Astrocyte (in vitro differentiated cells and primary cell): ENCODE measurements around the gene FRMD4B. TPM values are rescaled to one million over a fixed set of nuclear protein-coding genes. Genes with fewer than 3 reads are reported as not detected.

Experiments
- DNase-seq: peaks from one replicate; pipeline ENCODE4 v3.0.0-alpha.2; 2010; ENCODE audit warnings: low read depth
- FAIRE-seq: peaks from 2 replicates; lab custom pipeline; 2011; peaks lifted over from hg19 to GRCh38; lab: Jason Lieb, UNC
- H2AFZ ChIP-seq: 2 replicates; pipeline ENCODE4 v1.6.0; 2012; ENCODE audit warnings: low read depth, low read length, inconsistent platforms
- H3K27ac ChIP-seq: 2 replicates; pipeline ENCODE4 v1.5.1; 2011; ENCODE audit warnings: low read depth, low read length, inconsistent platforms
- H3K27me3 ChIP-seq: 2 replicates; pipeline ENCODE4 v1.6.0; 2011; ENCODE audit warnings: low read length, inconsistent platforms; ENCODE audit not compliant: insufficient read depth
- H3K36me3 ChIP-seq: 2 replicates; pipeline ENCODE4 v1.5.1; 2011; ENCODE audit warnings: low read length, inconsistent platforms; ENCODE audit not compliant: insufficient read depth
- H3K4me1 ChIP-seq: 2 replicates; pipeline ENCODE4 v1.5.1; 2011; ENCODE audit warnings: low read length, inconsistent platforms; ENCODE audit not compliant: insufficient read depth
- H3K4me2 ChIP-seq: 2 replicates; pipeline ENCODE4 v1.6.0; 2012; ENCODE audit warnings: low read length, inconsistent platforms
- H3K4me3 ChIP-seq: 2 replicates; pipeline ENCODE4 v1.5.1; 2011; ENCODE audit warnings: low read depth, mild to moderate bottlenecking, low read length, inconsistent platforms; ENCODE audit not compliant: insufficient read depth
- H3K79me2 ChIP-seq: 2 replicates; pipeline ENCODE4 v1.6.0; 2012; ENCODE audit warnings: mild to moderate bottlenecking, low read length, inconsistent platforms; ENCODE audit not compliant: insufficient read depth
- H3K9ac ChIP-seq: 2 replicates; pipeline ENCODE4 v1.6.0; 2012; ENCODE audit warnings: mild to moderate bottlenecking, low read length, inconsistent platforms
- H3K9me3 ChIP-seq: 2 replicates; pipeline ENCODE4 v1.5.1; 2012; ENCODE audit warnings: low read depth, mild to moderate bottlenecking, low read length, inconsistent platforms; ENCODE audit not compliant: insufficient read depth
- H4K20me1 ChIP-seq: 2 replicates; pipeline ENCODE4 v1.6.0; 2012; ENCODE audit warnings: low read length, inconsistent platforms; ENCODE audit not compliant: insufficient read depth
- H3K27ac Mint-ChIP-seq: one replicate; pipeline ENCODE4 v1.8.0; 2021; ENCODE audit warnings: mild to moderate bottlenecking, mixed read lengths; ENCODE audit not compliant: unreplicated experiment
- H3K27me3 Mint-ChIP-seq: one replicate; pipeline ENCODE4 v1.8.0; 2021; ENCODE audit warnings: low read depth, mixed read lengths; ENCODE audit not compliant: unreplicated experiment
- H3K36me3 Mint-ChIP-seq: one replicate; pipeline ENCODE4 v1.8.0; 2021; ENCODE audit warnings: low read depth, mixed read lengths; ENCODE audit not compliant: unreplicated experiment
- H3K4me1 Mint-ChIP-seq: one replicate; pipeline ENCODE4 v1.8.0; 2021; ENCODE audit warnings: low read depth, mixed read lengths; ENCODE audit not compliant: unreplicated experiment
- H3K4me3 Mint-ChIP-seq: one replicate; pipeline ENCODE4 v1.8.0; 2021; ENCODE audit warnings: mild to moderate bottlenecking, moderate library complexity, mixed read lengths; ENCODE audit not compliant: unreplicated experiment
- H3K9me3 Mint-ChIP-seq: one replicate; pipeline ENCODE4 v1.8.0; 2021; ENCODE audit warnings: mild to moderate bottlenecking, mixed read lengths; ENCODE audit not compliant: unreplicated experiment
- CTCF ChIP-seq: IDR thresholded peaks from 2 replicates; pipeline ENCODE4 v1.5.1; 2011; ENCODE audit warnings: low read depth, mild to moderate bottlenecking, inconsistent platforms, low read length, moderate library complexity; ENCODE audit not compliant: insufficient read depth
- EZH2 ChIP-seq: IDR thresholded peaks from 2 replicates; pipeline ENCODE4 v1.6.1; 2012; ENCODE audit warnings: mild to moderate bottlenecking, low read length, inconsistent platforms; ENCODE audit not compliant: insufficient read depth
- total RNA-seq: library from RNA; stranded (reverse); gene quantifications from 2 replicates; pipeline ENCODE4 v1.2.1, GENCODE V29; 2021

Gene FRMD4B
- total RNA-seq, 1 donor from 2014 or later: 9.2 TPM

- no peaks in the 10 kb centered on the region for H3K79me2 ChIP-seq
- H3K27me3 ChIP-seq: no peaks in the 10 kb centered on the region
- no peak overlapping the region for H2AFZ ChIP-seq
- no peaks in the 10 kb centered on the region for H3K9me3 ChIP-seq
- H3K9me3 Mint-ChIP-seq: no peaks in the 10 kb centered on the region
- H3K4me1 ChIP-seq: peaks cover 12% of the 10 kb centered on the region
- H3K9ac ChIP-seq: no peak overlapping the region
- H3K4me3 ChIP-seq: no peak overlapping the region
- DNase-seq: no peak
- no peak overlapping the region for H3K4me2 ChIP-seq
- peaks cover 2% of the 10 kb centered on the region for H3K36me3 Mint-ChIP-seq
- no peak overlapping the region for H3K4me3 Mint-ChIP-seq
- no peak overlapping the region for H3K27ac Mint-ChIP-seq
- H3K27me3 Mint-ChIP-seq: no peaks in the 10 kb centered on the region
- H3K36me3 ChIP-seq: no peaks in the 10 kb centered on the region
- H4K20me1 ChIP-seq: no peaks in the 10 kb centered on the region
- TF ChIP-seq CTCF: no peak
- no peak for FAIRE-seq
- H3K27ac ChIP-seq: no peak overlapping the region
- H3K4me1 Mint-ChIP-seq: peaks cover 28% of the 10 kb centered on the region
Observed at GRCh38 chr3:69296995-69297394, 88.9 kb downstream of the FRMD4B start.

GRCh38 chr3:69294014-69294766, 91.7 kb downstream of the FRMD4B start:
- no peaks in the 10 kb centered on the region for H3K79me2 ChIP-seq
- no peaks in the 10 kb centered on the region for H3K9me3 ChIP-seq
- no peak overlapping the region for H3K4me3 ChIP-seq
- no peaks in the 10 kb centered on the region for H3K27me3 Mint-ChIP-seq
- FAIRE-seq (peak; percentile 72), DNase-seq (peak; percentile 44)
- TF ChIP-seq CTCF: no peak
- TF ChIP-seq EZH2: no peak
- peaks cover 29% of the 10 kb centered on the region for H3K4me1 Mint-ChIP-seq
- H3K36me3 Mint-ChIP-seq: peaks cover 2% of the 10 kb centered on the region
- H3K4me3 Mint-ChIP-seq: no peak overlapping the region
- peak overlapping the region; percentile 90 for H3K27ac Mint-ChIP-seq
- no peaks in the 10 kb centered on the region for H3K27me3 ChIP-seq
- H2AFZ ChIP-seq: peak overlapping the region; percentile 3
- no peaks in the 10 kb centered on the region for H4K20me1 ChIP-seq
- H3K4me1 ChIP-seq: peaks cover 12% of the 10 kb centered on the region
- no peaks in the 10 kb centered on the region for H3K36me3 ChIP-seq
- peak overlapping the region; percentile 41 for H3K27ac ChIP-seq
- H3K9ac ChIP-seq: peak overlapping the region; percentile 20
- H3K9me3 Mint-ChIP-seq: no peaks in the 10 kb centered on the region
- H3K4me2 ChIP-seq: peak overlapping the region; percentile 42

- H3K9ac ChIP-seq: no peak overlapping the region
- H3K9me3 Mint-ChIP-seq: no peaks in the 10 kb centered on the region
- no peak overlapping the region for H3K4me3 ChIP-seq
- H3K36me3 ChIP-seq: no peaks in the 10 kb centered on the region
- FAIRE-seq (no peak), DNase-seq (no peak)
- peaks cover 2% of the 10 kb centered on the region for H3K36me3 Mint-ChIP-seq
- no peaks in the 10 kb centered on the region for H3K79me2 ChIP-seq
- H3K27me3 ChIP-seq: no peaks in the 10 kb centered on the region
- no peaks in the 10 kb centered on the region for H3K27me3 Mint-ChIP-seq
- peaks cover 22% of the 10 kb centered on the region for H3K4me1 ChIP-seq
- no peak overlapping the region for H3K27ac ChIP-seq
- TF ChIP-seq EZH2 (no peak), CTCF (no peak)
- H2AFZ ChIP-seq: no peak overlapping the region
- peaks cover 40% of the 10 kb centered on the region for H3K4me1 Mint-ChIP-seq
- H3K4me3 Mint-ChIP-seq: no peak overlapping the region
- no peak overlapping the region for H3K4me2 ChIP-seq
- peak overlapping the region; percentile 90 for H3K27ac Mint-ChIP-seq
- no peaks in the 10 kb centered on the region for H3K9me3 ChIP-seq
- H4K20me1 ChIP-seq: no peaks in the 10 kb centered on the region
Observed at GRCh38 chr3:69292959-69293574, 92.8 kb downstream of the FRMD4B start.
